Tibial artery (tissue), 4 donors: Measurements from ENCODE around the gene ARFIP1.

Experiments used
- DNase-seq, 2 donors: peaks; one replicate each; pipeline ENCODE4 v3.0.0-alpha.2; 2019
- H3K27ac ChIP-seq, 2 donors: fragments of 200-600 bp; sonication (generic) in 1 of 2; 1 replicate in 1 of 2; 2 replicates in 1 of 2; pipeline ENCODE4 v1.5.1; 2018 to 2019; ENCODE audit warnings: mild to moderate bottlenecking in 1 of 2
- H3K27me3 ChIP-seq, 2 donors: fragments of 200-600 bp; sonication (generic) in 1 of 2; one replicate each; pipeline versions ENCODE4 v1.5.1 to v1.6.0; 2016 to 2019
- H3K36me3 ChIP-seq, 3 donors: fragments of 200-600 bp; sonication (generic) in 2 of 3; one replicate each; pipeline ENCODE4 v1.5.1; 2016 to 2019; ENCODE audit warnings: mild to moderate bottlenecking in 2 of 3
- H3K4me1 ChIP-seq, 4 donors: fragments of 200-600 bp; sonication (generic) in 2 of 4; 1 replicate in 3 of 4; 2 replicates in 1 of 4; pipeline ENCODE4 v1.5.1; 2016 to 2019
- H3K4me3 ChIP-seq, 2 donors: fragments of 200-600 bp; sonication (generic) in 1 of 2; 1 replicate in 1 of 2; 2 replicates in 1 of 2; pipeline ENCODE4 v1.5.1; 2018 to 2019; ENCODE audit warnings: mild to moderate bottlenecking in 2 of 2
- H3K9me3 ChIP-seq, 3 donors: fragments of 200-600 bp; sonication (generic) in 1 of 3; one replicate each; pipeline ENCODE4 v1.5.1; 2016 to 2019
- intact Hi-C: fragments of 100-400 bp; cut with DNase I; formaldehyde crosslinking; loops from one replicate; pipeline ENCODE4 v1.15.0; 2023; ENCODE audit warnings: low total_unique reads
- TF ChIP-seq, protein P1 (sequence below), 2 experiments: fragments of 200-600 bp in 1 of 2; fragments of 450-650 bp in 1 of 2; IDR thresholded peaks; one replicate each; pipeline ENCODE4 v1.5.1; 2017 to 2019; ENCODE audit warnings: antibody characterized with exemption in 2 of 2, mild to moderate bottlenecking in 1 of 2, moderate library complexity in 1 of 2

Gene ARFIP1

DNA sequence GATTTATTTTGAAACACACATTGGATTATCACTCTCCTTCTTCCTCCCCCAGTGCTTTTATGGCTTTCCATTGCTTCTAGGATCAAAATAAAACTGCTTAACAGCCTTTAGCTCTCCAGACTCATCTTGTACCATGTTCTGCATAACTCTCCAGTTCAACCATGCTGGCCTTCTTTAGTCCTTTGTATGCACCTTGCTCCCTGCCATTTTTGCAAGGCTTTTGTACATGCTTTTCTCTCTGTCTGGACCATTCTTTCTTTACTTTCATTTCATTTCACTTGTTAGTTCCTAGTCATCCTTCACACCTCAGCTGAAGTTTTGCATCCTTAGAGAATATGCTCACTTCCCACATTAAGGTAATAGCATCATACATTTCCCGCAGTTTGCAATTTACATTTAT, 6.9 kb downstream of the ARFIP1 start:
- H3K9me3 ChIP-seq, result no peaks in the 10 kb centered on the region
- H3K4me3 ChIP-seq, result no peak overlapping the region
- H3K27me3 ChIP-seq, result no peaks in the 10 kb centered on the region
- H3K36me3 ChIP-seq, result no peaks in the 10 kb centered on the region
- H3K27ac ChIP-seq, result no peak overlapping the region
- peaks cover 0 to 51% (median 7%) of the 10 kb centered on the region in 4 donors for H3K4me1 ChIP-seq
- TF ChIP-seq, protein P1, sequence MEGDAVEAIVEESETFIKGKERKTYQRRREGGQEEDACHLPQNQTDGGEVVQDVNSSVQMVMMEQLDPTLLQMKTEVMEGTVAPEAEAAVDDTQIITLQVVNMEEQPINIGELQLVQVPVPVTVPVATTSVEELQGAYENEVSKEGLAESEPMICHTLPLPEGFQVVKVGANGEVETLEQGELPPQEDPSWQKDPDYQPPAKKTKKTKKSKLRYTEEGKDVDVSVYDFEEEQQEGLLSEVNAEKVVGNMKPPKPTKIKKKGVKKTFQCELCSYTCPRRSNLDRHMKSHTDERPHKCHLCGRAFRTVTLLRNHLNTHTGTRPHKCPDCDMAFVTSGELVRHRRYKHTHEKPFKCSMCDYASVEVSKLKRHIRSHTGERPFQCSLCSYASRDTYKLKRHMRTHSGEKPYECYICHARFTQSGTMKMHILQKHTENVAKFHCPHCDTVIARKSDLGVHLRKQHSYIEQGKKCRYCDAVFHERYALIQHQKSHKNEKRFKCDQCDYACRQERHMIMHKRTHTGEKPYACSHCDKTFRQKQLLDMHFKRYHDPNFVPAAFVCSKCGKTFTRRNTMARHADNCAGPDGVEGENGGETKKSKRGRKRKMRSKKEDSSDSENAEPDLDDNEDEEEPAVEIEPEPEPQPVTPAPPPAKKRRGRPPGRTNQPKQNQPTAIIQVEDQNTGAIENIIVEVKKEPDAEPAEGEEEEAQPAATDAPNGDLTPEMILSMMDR (IDR thresholded peaks at IDR 0.05), result no peak
- DNase-seq, result no peak
- intact Hi-C loops, result no loop called here

DNA sequence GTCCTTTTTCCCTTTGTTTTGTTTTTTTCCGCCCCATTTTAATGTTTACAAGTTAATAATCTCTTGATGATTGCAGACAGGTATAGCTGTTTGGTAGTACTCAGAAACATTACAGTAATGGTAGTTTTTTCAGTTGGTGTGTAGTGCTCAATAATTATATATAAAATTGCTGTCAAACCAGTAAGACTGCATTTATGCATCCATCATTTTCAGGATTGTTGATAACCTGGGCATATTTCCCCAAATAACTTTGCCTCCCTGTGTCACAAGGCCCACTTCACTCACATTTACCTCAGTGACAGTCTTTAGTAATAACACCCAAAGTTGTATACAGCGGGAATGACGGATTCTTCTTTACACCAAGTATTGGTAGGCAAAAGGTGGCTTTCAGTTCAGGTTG, 16.1 kb downstream of the ARFIP1 start:
- intact Hi-C loops, result no loop called here
- H3K9me3 ChIP-seq, result no peaks in the 10 kb centered on the region
- peaks cover 0 to 11% (median 0%) of the 10 kb centered on the region in 4 donors for H3K4me1 ChIP-seq
- H3K36me3 ChIP-seq, result no peaks in the 10 kb centered on the region
- no peak overlapping the region for H3K27ac ChIP-seq
- no peak for DNase-seq
- H3K4me3 ChIP-seq, result no peak overlapping the region
- TF ChIP-seq, protein P1 (IDR thresholded peaks at IDR 0.05), result no peak
- H3K27me3 ChIP-seq, result no peaks in the 10 kb centered on the region

DNA sequence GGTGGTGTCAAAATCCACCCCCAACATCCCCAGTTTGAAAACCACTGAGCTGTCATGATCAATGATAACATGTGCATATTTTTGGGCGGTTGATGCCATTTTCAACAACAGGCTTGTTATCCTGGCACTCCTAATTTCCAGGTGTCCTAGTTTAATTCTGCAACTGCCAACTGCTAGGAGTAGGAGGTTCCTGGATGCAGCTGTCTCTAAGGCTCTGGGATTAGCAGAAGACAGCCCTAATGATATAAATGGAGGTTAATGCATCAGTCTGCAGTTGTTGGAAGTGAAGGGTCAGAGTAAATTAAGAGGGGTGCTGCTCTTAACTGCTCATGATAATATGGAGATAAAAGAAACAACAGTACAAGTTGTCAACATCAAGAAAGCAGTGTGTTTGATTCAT, 23.8 kb downstream of the ARFIP1 start:
- TF ChIP-seq, protein P1 (IDR thresholded peaks at IDR 0.05), result no peak
- H3K27ac ChIP-seq, result no peak overlapping the region
- H3K4me3 ChIP-seq, result no peak overlapping the region
- no peaks in the 10 kb centered on the region for H3K36me3 ChIP-seq
- no peaks in the 10 kb centered on the region for H3K9me3 ChIP-seq
- intact Hi-C loops, result no loop called here
- H3K27me3 ChIP-seq, result no peaks in the 10 kb centered on the region
- H3K4me1 ChIP-seq, result peaks cover 0 to 32% (median 15%) of the 10 kb centered on the region in 4 donors
- no peak for DNase-seq

DNA sequence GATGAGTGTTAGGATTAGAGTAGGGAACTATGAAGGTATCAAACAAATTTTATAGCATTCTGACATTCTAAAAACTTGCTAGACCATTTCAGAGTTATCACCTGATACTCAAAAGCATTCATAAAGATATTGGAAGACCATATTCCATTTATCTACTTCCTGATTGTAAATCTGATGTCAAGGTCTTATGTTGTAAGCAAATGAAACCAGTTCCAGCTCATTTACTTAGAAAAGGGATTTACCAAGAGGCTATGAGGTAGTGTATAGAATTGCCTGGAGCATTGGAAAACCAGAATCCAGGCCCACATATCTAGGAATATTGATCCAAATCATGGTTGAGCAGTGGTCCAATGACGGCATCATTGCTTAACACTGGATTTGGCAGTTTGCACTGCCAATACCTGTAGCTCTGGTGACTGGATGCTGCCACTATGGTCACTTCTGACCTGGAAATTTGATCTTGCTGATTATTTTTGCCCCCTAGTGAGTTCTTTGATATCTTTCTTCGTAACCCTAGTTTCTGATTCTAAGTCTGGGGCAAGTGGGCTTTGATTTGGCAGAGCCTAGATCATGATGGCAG, 25.4 kb downstream of the ARFIP1 start:
- Histone ChIP-seq H3K27ac (no peak overlapping the region), H3K4me3 (no peak overlapping the region), H3K9me3 (no peaks in the 10 kb centered on the region), H3K4me1 (peaks cover 0 to 32% (median 15%) of the 10 kb centered on the region in 4 donors), H3K36me3 (no peaks in the 10 kb centered on the region), H3K27me3 (no peaks in the 10 kb centered on the region)
- TF ChIP-seq, protein P1 (IDR thresholded peaks at IDR 0.05), result no peak
- no peak for DNase-seq
- intact Hi-C loops, result no loop called here

DNA sequence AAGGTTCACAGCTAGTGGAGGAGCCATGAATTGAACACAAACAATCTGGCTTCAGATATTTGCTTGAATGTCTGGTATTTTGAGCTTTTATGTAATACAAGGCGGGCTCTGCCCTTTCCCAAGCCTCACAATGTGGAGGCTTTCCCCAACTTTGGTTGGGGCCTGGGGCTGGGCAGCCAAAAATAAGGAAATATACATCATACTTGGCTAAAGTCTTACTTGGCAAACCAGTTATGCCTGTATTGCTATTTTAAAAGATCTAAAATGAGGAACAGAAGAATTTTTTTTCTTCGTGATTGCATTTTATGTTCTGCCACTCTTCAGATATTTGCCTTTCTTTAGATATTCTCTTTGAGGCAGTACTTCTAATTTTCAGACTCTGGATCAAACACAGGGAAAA, 26.1 kb downstream of the ARFIP1 start:
- intact Hi-C loops, result no loop called here
- H3K27me3 ChIP-seq, result no peaks in the 10 kb centered on the region
- TF ChIP-seq, protein P1 (IDR thresholded peaks at IDR 0.05), result no peak
- no peak for DNase-seq
- H3K36me3 ChIP-seq, result peaks cover 0 to 4% (median 0%) of the 10 kb centered on the region in 3 donors
- H3K4me1 ChIP-seq, result peaks cover 0 to 32% (median 15%) of the 10 kb centered on the region in 4 donors
- no peak overlapping the region for H3K27ac ChIP-seq
- H3K9me3 ChIP-seq, result no peaks in the 10 kb centered on the region
- H3K4me3 ChIP-seq, result no peak overlapping the region
